ENCODE results near the gene RUNX1.

RUNX1 gene

DNA sequence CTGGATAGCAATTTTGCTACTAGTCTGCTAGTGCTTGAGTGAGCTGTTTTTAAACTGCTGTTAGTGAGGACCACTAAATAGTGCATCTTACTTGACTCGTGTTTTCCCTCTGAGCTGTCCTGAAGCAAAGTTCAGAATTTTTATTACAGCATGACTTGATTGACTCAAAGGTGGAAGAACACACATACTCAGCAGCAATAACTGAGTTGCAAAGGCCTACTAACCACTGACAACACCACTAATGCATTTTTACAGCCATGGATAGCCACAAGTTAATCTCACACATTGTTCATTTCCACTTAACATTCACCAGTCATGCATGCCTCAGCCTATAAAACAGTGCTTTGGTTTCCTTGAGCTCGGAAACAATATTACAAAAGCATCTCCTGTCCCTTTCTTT is 148.7 kb downstream of the RUNX1 start:
- in situ Hi-C loops (cut with HindIII; ENCODE audit: low pct_ligation_motif_present, low pct_unique_long_range_greater_than_20kb, low sequenced_read_pairs), result no loop called here

DNA sequence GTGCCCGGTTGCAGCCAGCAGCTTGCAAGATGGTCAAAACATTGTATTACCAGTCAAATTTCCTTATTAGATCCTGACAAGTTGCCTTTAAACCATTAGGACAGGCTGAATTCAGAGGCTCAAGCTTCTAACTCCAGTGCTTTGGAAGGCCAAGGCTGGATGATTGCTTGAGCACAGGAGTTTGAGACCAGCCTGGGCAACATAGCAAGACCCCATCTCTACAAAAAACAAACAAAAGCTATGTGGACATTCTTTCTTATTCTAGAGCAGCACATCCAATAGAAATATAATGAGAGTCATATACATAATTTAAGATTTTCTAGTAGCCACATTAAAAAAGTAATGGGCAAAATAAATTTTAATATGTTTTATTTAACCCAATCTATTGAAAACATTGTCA is 149.3 kb downstream of the RUNX1 start:
- in situ Hi-C loops (cut with HindIII; ENCODE audit: low pct_ligation_motif_present, low pct_unique_long_range_greater_than_20kb, low sequenced_read_pairs), result no loop called here
- no peak for DNase-seq

More for the DNA sequence above, 148.7 kb downstream of the RUNX1 start:
- DNase-seq, result no peak

DNA sequence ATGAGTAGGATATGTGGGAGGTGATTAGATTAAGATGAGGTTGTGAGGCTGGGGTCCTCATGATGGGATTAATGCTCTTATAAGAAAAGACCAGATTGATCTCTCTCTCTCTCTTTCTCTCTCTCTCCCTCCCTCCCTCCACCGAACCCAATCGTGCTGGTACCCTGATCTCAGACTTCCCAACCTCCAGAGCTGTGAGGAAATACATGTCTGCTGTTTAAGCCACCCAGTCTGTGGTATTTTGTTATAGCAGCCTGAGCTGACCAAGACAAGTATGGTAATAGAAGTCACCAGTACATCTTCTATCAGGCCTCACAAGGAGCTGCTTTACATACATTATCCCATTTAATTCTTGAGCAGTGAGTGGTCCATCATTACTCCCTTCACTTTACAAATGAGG is 149.8 kb downstream of the RUNX1 start:
- no peak for DNase-seq
- in situ Hi-C loops (cut with HindIII; ENCODE audit: low pct_ligation_motif_present, low pct_unique_long_range_greater_than_20kb, low sequenced_read_pairs), result no loop called here

DNA sequence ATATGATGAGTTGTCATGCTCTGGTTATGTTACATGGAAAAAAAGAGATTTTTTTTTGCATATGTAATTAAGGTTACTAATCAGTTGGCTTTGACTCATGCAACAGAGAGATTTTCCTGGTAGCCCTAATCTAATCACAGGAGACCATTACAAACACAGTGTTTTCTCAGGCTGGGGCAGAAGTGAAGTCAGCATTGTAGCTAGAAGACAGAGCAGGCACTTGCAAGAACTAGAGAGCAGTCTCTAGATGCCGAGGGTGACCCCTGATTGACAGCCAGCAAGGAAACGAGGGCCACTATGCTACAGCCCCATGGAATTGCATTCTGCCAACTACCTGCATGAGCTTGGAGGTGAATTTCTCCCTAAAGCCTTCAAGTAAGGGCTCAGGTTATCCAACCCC is 151.3 kb downstream of the RUNX1 start:
- in situ Hi-C loops (cut with HindIII; ENCODE audit: low pct_ligation_motif_present, low pct_unique_long_range_greater_than_20kb, low sequenced_read_pairs), result no loop called here

DNA sequence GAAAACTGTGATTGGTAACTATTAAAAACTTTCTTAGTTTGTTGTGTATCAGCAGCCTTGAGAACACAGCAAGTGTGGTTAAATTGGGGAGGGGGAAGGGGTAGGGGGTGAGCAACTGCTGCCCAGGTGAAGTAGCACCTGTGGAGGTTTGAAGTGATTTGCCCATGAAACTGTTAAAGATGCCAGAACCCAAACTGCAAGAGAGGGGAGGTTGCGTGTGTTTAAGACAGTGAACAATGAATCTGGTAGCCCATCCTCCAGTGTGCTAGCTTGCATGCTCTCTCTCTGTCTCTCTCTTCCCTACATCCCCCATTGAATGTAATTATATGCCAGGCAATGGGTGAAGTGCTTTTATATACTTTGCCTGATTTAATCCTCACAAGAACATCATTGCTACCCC is 154.7 kb downstream of the RUNX1 start:
- in situ Hi-C loops (cut with HindIII; ENCODE audit: low pct_ligation_motif_present, low pct_unique_long_range_greater_than_20kb, low sequenced_read_pairs), result no loop called here
- no peak for DNase-seq

More for the DNA sequence above, 151.3 kb downstream of the RUNX1 start:
- no peak for DNase-seq

GRCh38 chr21:34892209-34892608 is 156.9 kb downstream of the RUNX1 start:
- in situ Hi-C loops (cut with HindIII; ENCODE audit: low pct_ligation_motif_present, low pct_unique_long_range_greater_than_20kb, low sequenced_read_pairs), result no loop called here
- no peak for DNase-seq

DNA sequence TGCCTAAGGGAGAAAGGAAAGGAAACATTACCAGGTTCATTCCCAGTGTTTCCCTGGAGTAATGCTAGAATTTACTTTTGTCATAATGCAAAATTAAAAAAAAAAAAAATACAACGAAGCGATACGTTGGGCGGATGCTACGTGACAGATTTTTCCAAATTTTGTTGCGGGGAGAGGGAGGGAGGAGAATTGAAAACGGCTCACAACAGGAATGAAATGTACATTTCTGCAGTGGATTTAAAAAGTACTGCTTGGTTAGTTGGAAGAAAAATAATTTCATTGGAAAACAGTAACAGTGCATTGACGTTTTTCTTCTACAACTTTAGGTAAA is 157.5 kb downstream of the RUNX1 start:
- no peak for DNase-seq
- in situ Hi-C loops (cut with HindIII; ENCODE audit: low pct_ligation_motif_present, low pct_unique_long_range_greater_than_20kb, low sequenced_read_pairs), result no loop called here

DNA sequence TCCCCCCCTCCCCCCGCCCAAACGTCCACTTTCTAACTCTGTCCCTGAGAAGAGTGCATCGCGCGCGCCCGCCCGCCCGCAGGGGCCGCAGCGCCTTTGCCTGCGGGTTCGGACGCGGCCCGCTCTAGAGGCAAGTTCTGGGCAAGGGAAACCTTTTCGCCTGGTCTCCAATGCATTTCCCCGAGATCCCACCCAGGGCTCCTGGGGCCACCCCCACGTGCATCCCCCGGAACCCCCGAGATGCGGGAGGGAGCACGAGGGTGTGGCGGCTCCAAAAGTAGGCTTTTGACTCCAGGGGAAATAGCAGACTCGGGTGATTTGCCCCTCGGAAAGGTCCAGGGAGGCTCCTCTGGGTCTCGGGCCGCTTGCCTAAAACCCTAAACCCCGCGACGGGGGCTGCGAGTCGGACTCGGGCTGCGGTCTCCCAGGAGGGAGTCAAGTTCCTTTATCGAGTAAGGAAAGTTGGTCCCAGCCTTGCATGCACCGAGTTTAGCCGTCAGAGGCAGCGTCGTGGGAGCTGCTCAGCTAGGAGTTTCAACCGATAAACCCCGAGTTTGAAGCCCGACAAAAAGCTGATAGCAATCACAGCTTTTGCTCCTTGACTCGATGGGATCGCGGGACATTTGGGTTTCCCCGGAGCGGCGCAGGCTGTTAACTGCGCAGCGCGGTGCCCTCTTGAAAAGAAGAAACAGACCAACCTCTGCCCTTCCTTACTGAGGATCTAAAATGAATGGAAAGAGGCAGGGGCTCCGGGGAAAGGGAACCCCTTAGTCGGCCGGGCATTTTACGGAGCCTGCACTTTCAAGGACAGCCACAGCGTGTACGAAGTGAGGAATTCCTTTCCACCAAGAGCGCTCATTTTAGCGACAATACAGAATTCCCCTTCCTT is 158.1 kb downstream of the RUNX1 start:
- in situ Hi-C loops (cut with HindIII; ENCODE audit: low pct_ligation_motif_present, low pct_unique_long_range_greater_than_20kb, low sequenced_read_pairs), result no loop called here

GRCh38 chr21:34890470-34890723 is 158.7 kb downstream of the RUNX1 start:
- DNase-seq, result no peak
- in situ Hi-C loops (cut with HindIII; ENCODE audit: low pct_ligation_motif_present, low pct_unique_long_range_greater_than_20kb, low sequenced_read_pairs), result no loop called here

More for the DNA sequence above, 158.1 kb downstream of the RUNX1 start:
- no peak for DNase-seq

DNA sequence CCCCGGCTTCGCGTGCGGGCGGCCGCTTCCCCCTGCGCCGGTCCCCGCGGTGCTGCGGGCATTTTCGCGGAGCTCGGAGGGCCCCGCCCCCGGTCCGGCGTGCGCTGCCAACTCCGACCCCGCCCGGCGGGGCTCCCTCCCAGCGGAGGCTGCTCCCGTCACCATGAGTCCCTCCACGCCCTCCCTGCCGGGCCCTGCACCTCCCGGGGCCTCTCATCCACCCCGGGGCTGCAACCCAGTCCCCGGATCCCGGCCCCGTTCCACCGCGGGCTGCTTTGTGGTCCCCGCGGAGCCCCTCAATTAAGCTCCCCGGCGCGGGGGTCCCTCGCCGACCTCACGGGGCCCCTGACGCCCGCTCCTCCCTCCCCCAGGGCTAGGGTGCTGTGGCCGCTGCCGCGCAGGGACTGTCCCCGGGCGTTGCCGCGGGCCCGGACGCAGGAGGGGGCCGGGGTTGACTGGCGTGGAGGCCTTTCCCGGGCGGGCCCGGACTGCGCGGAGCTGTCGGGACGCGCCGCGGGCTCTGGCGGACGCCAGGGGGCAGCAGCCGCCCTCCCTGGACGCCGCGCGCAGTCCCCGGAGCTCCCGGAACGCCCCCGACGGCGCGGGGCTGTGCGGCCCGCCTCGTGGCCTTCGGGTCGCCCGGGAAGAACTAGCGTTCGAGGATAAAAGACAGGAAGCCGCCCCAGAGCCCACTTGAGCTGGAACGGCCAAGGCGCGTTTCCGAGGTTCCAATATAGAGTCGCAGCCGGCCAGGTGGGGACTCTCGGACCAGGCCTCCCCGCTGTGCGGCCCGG is 159.2 kb downstream of the RUNX1 start:
- in situ Hi-C loops (cut with HindIII; ENCODE audit: low pct_ligation_motif_present, low pct_unique_long_range_greater_than_20kb, low sequenced_read_pairs), result no loop called here
- peak; percentile 68 for DNase-seq

GRCh38 chr21:34889320-34889675 is 159.8 kb downstream of the RUNX1 start:
- in situ Hi-C loops (cut with HindIII; ENCODE audit: low pct_ligation_motif_present, low pct_unique_long_range_greater_than_20kb, low sequenced_read_pairs), result no loop called here
- DNase-seq, result peak; percentile 47

GRCh38 chr21:34888569-34889319 is 160.4 kb downstream of the RUNX1 start:
- DNase-seq, result peak; percentile 90
- in situ Hi-C loops (cut with HindIII; ENCODE audit: low pct_ligation_motif_present, low pct_unique_long_range_greater_than_20kb, low sequenced_read_pairs), result no loop called here

DNA sequence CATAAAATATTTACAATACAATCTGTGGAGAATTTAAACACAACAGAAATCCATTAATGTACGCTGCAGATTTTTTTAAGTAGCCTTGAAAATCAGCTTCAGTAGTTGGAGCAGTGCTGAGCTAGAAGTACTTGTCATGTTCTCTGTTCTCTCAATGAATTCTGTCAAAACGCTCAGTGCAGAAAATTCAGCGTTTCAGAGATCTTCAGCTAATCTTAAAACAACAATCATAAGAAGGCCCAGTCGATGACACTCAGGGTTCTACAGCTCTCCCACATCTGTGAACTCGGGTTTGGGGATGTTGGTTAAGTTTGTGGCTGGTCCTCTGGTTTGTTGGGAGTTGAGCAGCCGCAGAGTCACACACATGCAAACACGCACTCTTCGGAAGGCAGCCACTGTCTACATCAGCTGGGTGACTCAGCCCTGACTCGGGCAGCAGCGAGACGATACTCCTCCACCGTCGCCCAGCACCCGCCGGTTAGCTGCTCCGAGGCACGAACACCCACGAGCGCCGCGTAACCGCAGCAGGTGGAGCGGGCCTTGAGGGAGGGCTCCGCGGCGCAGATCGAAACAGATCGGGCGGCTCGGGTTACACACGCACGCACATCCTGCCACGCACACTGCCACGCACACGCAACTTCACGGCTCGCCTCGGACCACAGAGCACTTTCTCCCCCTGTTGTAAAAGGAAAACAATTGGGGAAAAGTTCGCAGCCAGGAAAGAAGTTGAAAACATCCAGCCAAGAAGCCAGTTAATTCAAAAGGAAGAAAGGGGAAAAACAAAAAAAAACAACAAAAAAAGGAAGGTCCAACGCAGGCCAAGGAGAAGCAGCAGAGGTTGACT is 161.2 kb downstream of the RUNX1 start:
- in situ Hi-C loops (cut with HindIII; ENCODE audit: low pct_ligation_motif_present, low pct_unique_long_range_greater_than_20kb, low sequenced_read_pairs), result no loop called here
- DNase-seq, result peak; percentile 85

- in situ Hi-C loops (cut with HindIII; ENCODE audit: low pct_ligation_motif_present, low pct_unique_long_range_greater_than_20kb, low sequenced_read_pairs), result no loop called here
- DNase-seq, result no peak
Observed at GRCh38 chr21:34887105-34887442, 162.0 kb downstream of the RUNX1 start.

GRCh38 chr21:34886240-34887104 is 162.6 kb downstream of the RUNX1 start:
- in situ Hi-C loops (cut with HindIII; ENCODE audit: low pct_ligation_motif_present, low pct_unique_long_range_greater_than_20kb, low sequenced_read_pairs), result no loop called here
- DNase-seq, result peak; percentile 49

DNA sequence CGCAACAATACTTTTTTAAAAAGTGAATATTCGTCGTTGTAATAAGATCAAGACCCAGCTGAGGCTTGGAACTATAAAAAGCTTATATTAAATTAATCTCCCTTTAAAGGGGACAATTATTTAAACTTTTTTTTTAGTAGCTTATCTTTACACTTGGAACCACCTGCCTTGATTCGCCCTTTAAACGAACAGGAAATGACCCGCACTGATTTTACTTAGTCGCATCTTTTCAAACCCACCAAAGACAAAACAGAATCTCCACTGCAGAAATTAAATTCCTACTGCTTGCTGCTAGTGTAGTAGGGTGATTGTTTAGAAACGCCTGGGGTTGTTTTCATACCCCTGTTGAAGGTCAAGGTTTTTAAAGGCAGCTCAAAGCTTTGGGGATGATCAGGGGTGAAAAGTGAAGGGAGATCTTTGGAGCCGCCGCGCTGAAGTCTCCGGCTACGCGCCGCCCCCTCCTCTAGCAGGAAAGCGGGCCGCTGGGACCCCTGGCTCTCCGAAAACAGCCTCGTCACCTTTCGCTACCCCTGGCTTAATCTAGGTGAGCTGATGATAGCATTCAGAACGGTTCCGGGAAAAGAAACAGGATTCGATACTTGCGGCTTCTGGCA is 163.4 kb downstream of the RUNX1 start:
- no peak for DNase-seq
- in situ Hi-C loops (cut with HindIII; ENCODE audit: low pct_ligation_motif_present, low pct_unique_long_range_greater_than_20kb, low sequenced_read_pairs), result no loop called here

DNA sequence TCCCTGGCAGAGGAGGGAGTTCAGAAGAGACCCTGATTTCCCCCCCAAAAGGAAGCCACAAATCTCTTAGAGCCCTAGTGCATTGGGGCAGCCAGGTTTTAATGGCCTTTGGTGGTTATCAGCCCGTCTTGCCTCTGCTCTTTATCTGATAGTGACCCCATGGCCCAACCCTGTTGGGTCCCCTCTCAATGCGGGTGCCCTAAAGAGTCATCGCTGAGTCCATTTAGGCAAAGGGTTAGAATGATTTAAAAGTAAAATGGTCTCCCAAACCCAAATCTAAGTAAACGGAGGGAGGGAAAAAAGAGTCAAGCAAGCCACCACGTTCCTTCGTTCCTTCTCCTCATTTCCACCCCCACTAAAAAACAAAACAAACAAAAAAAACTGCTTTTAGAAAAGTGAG is 164.0 kb downstream of the RUNX1 start:
- DNase-seq, result no peak
- in situ Hi-C loops (cut with HindIII; ENCODE audit: low pct_ligation_motif_present, low pct_unique_long_range_greater_than_20kb, low sequenced_read_pairs), result no loop called here
